HG02571 (cell line): Measurements from ENCODE around the gene GTF2H1.
"Not testable (repeated sequence)": the region's sequence is repeated elsewhere in the genome, so short reads cannot be mapped to it uniquely, and the experiment has no call there.

ENCODE experiments used
- ATAC-seq: cut with Tn5 transposase; IDR thresholded peaks from one replicate; pipeline ENCODE4 v1.9.1; 2021; ENCODE audit warnings: mild to moderate bottlenecking, moderate library complexity; ENCODE audit not compliant: unreplicated experiment

GTF2H1 gene

DNA sequence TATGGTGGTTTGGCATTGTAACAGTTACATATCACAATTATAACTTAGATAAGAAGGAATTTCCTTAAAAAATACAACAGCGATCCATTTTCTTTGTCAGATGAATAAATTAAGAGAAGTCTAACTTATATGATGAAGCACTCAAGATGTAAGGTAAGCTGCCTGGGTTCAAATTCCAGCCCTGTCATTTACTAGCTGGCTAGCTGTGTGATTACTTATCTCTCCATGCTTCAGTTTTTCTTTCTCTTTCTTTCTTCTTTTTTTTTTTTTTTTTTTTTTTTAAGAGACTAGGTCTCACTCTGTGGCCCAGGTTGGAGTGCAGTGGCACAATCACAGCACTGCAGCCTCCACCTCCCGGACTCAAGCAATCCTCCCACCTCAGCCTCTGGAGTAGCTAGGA lies 49.8 kb downstream of the GTF2H1 start:
- ATAC-seq = no peak

DNA sequence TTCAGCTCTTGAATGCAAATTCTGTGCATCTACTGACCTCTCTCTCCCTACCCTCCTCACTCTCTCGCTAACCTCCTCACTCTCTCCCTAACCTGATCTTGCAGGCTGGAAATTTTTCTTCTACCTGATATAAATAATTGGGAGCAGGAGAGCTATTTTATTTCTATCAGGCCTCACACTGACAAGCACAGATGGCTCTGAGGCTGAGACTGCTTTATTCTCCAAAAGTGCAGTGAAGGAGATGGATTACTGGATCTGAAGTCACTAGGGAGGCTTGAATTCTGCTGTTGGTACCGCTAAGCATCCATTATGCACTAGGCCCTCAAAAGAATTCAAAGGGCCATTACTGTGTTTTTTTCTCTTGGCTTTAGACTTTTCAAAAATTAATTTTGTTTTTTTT lies 52.6 kb downstream of the GTF2H1 start:
- no peak for ATAC-seq

DNA sequence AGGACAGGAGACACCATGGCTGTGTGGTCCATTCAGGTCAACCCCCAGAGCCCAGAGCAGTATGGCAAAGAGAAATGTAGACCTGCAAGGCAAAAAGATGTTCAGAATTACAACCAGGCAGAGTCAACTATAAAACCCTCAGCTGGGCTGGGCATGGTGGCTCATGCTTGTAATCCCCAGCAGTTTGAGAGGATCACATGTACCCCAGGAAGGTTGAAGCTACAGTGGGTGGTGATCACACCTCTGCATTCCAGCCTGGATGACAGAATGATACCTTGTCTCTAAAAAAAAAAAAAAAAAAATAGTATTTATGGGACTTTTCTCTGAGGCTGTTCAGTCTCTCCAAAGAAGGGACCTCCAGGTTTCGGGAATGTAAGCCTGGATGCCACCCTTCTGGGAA lies 53.6 kb downstream of the GTF2H1 start:
- ATAC-seq = no peak

DNA sequence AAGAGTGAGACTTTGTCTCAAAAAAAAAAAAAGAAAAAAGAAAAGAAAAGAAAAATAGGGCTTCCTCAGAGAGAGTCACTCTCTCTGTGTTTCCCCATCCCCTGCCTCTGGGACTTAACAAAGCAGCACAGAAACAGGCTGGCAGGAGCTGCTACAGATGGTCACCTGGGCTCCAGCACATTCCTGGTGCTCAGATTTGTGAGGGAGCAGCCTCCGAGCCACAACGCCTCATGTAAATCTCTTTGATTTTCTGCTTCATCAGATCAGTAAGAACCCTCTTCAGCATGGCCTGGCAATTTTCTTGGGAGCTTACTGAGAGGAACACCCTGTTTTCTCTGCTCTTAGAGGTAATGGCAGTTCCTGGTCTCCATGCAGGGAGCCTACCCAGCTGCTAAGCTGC lies 56.8 kb downstream of the GTF2H1 start:
- ATAC-seq = no peak

DNA sequence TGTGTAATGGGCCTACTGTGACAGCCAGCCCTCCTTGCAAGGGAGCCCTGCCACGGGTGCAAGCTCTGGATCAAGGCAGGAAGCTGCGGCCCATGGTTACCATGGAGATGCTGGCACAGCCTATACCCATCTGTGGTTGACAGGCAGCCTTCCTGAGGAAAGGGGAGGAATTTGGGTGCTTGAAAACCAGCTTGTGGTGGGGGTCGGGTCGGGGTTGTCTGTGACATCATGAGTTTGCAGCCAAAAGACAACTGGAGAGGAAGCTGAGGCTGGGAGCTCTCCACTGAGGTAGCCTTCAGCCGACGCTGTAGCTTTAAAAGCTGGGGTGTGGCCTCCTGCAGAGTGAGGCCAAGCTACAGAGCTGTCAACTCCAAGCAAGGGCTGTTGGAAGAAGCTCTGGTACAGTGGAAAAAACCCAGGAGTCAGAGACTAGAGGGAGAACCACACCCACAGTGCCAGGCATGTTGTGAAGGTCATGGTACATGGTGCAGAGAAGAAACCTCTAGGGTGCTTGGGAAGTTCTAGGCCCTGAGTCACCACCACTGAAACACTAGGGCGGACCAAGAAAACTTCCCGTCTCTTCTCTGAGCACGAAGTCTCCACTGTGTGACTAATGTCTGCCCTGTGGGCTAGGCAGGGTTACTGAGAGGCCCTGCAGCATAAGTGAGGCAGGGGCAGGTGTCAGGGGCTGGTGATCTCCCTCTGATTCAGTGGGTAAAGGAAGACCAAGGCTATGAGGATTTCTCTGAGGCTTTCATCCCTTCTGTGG lies 61.2 kb downstream of the GTF2H1 start:
- peak; percentile 79 for ATAC-seq

DNA sequence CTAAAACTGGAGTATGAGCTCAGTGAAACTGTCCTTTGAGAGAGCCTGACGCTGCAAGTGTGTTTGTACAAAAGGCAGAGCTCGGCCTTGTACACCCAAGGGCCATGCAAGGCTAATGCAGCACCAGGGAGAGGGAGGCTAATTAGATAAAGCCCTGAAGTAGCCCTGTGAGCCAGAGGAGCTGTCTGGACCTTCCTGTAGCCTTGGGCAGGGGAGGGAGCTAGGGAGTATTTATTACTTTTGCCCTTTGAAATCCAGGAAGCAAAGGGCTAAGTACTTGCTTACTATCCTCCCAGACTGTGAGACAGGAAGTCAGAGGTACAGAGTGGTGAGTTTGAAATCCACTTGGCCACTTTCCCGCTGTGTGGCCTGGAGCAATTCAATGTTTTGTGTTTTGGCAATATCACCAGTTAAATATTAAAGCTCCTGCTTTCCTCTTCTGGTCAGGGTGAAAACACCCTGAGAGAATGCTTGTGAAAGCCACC lies 61.8 kb downstream of the GTF2H1 start:
- ATAC-seq = peak; percentile 36

DNA sequence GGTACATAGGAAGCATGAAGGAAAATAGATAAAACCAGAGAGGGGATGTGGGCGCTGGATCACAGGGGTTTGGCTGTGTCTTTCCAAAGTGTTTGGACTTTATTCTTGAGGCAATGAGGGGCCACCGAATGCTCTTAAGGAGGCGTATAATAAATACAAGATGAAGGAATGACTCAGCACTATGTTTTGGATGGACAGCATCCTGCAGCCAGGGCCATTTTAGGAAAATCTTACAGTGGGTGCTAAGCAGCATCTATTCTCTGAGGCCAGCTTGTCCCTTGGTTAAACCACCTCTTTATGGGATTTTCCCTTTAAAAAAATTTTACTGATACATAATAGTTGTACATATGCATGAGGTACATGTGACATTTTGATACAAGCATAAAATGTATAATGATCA lies 67.7 kb downstream of the GTF2H1 start:
- no peak for ATAC-seq

DNA sequence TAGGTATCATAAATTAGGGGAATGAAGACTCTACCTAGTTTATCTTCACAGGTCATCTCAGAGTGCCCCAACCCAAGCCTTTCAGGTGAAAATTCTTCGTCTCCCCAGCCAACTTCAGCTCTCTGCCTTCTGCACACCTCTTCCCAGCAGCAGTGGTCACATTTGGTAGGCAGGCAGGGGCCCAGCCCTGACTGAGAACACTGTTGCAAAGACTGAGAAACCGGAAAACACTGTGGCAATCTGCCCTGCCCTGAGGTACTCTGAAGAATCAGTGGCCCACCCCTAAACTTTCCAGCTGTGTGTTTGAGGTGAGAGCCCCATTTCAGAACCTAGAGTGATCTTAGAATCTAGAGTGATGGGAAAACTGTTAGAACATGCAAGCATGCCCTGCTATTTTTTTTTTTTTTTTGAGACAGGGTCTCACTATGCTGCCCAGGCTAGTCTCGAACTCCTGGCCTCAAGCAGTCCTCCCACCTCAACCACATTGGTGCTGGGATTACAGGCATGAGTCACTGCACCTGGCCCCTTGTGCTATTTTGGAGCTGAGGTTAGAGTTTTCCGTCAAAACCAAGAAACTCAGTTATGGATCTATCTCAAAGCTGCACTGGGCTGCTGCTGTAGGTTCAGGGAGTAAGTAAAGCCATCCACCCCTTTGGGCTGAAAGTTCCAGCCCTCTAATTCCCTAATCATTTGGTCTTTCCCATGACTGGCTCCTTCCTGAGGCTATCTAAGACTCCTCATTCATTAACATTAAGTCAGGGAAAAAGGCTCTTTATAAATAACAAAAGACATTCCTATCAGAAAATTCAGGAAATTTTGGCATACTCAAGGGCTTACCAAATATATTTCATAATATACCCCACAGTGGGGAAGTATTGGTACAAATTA lies 70.3 kb downstream of the GTF2H1 start:
- ATAC-seq = no peak

DNA sequence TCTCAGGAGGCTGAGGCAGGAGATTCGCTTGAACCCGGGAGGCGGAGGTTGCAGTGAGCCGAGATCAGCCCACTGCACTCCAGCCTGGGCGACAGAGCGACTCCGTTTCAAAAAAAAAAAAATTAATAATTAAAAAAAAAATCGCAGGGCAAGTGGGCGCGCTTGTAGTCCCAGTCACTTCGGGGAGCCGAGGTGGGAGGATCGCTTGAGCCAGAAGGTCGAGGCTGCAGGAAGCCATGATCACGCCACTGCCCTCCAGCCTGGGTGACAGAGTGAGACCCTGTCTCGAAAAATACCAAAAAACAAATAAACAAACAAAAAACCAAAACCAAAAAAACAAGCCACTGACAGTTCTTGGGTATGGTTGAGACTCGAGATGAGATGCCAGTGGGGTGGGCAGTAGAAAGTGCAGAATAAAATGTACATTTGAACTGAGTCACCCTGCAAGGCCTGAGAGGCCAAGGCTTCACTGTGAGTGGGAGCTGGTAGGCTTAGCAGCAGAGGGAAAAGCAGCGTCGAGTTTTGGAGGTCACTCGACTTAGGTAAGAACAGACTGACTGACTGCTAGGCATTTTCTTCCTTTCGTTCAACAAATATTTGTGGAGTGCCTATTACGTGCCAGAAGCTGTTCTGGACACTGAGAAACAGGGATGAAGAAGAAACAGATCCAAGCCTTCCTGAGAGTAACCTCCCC lies 71.4 kb downstream of the GTF2H1 start:
- no peak for ATAC-seq

DNA sequence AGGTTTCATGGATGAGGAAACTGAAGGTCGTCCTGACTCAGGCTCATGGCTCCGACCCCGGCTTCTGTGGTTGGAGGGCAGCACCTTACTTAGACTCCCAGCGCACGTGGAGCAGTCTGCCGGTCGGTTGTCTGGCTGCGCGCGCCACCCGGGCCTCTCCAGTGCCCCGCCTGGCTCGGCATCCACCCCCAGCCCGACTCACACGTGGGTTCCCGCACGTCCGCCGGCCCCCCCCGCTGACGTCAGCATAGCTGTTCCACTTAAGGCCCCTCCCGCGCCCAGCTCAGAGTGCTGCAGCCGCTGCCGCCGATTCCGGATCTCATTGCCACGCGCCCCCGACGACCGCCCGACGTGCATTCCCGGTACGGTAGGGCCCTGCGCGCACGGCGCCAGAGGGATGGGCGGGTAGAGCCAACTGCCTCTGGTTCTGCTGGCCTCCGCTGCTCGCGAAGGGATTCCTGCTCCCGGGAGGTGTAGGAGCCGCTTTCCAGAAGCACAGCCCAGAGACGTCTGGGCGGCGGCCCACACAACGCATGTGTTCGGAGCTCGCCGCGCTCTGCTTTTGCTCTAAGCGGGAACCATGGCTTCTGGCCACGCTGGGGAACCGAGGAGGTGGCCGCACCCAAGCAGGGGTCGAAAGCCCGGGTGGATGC lies 72.0 kb downstream of the GTF2H1 start, which contains the start of gene LDHA:
Gene LDHA (plus strand): TSS at position 289 of the 653 bp plus-strand sequence. CDS start 2,280 bp downstream, outside the sequence.
- peak; percentile 69 for ATAC-seq

DNA sequence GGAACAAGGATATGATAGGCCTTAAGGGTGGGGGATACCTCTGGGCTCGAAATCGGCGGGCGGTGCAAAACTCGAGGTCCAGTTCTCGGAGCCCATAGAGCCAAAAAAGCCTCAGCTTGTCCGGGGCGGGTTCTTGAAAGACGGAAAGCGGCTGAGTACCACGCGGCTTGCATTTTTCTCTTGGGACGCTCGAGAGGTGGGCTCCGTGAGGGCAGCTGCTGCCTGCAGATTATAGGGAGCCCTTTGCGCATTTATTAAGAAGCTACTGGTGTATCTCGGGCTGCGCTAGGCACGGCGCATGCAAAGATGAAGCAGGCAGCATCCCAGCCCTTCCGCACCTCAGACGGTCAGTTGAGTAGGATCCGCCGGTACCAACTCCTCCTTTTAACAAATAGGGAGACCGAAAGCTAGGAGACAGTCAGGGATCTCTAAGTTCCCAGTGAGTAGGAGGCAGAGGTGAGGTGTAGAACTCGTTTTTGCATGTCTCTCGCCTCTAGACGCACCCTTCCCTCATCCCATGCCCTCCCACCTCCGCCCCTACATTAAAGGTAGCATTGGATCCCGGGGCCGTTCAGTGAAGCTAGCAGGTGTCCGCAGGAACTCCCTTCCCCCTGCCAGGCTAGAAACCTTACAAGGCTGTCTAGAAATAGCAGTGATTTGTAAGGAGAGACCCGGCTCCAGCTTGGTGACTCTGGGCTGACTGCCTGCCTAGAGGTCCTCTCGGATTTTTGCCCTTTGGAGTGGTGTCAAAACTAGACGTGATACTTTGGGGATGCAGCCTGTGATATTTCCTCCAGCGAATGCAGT lies 72.8 kb downstream of the GTF2H1 start:
- no peak for ATAC-seq

DNA sequence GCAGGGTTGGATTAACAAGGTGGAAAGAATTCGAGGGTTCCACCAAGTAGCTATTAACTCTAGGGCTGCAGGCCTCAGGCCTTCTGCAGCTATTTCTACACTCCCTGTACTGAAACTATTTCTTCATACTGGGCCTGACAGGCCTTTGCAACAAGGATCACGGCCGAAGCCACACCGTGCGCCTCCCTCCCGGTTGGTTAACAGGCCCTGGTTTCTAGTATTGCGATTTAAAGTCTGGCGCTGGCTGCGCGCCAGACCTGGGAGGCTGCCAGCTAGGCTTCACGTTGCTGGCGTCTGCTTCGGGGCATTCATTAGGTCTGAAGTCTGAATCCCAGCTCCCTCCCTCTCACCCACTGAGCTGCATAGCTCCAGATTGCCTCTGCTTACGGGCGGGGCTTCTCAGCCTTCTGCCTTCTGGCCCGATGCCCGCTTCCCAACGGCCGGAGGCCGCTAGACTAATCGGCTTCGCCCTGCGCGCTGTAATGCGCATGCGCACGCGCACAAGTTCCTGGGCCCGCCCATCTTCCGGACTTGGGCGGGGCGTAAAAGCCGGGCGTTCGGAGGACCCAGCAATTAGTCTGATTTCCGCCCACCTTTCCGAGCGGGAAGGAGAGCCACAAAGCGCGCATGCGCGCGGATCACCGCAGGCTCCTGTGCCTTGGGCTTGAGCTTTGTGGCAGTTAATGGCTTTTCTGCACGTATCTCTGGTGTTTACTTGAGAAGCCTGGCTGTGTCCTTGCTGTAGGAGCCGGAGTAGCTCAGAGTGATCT lies 73.6 kb downstream of the GTF2H1 start:
- peak; percentile 53 for ATAC-seq

DNA sequence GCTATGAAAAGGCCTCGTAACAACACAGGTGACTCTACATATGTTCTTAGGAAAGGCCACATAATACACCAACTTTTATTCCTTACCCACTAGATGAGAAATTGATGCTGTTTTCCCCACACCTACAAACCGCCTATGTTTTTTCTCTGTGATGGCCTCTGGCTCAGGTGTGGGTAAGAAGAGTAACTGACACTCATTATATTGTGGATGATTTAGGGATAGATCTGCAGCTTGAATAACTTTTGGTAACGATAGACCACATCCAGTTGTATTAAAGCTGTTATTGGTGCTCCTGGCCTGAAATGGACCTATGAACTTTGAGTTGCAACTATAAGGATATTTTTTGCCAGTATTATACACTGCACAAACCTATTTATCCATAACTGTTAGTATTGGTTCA lies 75.6 kb downstream of the GTF2H1 start:
- ATAC-seq = no peak

DNA sequence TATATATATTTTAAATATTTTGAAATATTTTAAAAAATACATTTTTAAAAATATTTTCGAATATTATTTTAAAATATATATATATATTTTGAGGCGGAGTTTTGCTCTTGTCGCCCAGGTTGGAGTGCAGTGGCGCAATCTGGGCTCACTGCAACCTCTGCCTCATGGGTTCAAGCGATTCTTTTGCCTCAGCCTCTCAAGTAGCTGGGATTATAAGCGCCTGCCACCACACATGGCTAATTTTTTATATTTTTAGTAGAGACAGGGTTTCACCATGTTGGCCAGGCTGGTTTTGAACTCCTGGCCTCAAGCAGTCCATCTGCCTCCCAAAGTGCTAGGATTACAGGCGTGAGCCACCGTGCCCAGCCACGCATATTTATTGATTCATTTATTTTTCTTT lies 78.7 kb downstream of the GTF2H1 start:
- not testable (repeated sequence) for ATAC-seq

DNA sequence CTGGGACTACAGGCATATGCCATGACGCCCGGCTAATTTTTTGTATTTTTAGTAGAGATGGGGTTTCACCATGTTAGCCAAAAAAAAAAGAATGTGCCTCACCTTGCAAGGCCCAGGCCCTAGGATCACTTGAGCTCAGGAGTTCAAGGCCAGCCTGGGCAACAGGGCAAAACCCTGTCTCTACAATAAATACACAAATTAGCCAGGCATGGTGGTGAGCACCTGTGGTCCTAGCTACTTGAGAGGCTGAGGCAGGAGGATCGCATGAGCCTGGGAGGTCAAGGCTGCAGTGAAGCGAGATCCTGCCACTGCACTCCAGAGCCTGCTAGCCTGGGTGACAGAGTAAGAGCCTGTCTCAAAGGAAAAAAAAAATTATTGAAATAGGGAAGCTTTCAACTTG lies 81.7 kb downstream of the GTF2H1 start:
- ATAC-seq = no peak

DNA sequence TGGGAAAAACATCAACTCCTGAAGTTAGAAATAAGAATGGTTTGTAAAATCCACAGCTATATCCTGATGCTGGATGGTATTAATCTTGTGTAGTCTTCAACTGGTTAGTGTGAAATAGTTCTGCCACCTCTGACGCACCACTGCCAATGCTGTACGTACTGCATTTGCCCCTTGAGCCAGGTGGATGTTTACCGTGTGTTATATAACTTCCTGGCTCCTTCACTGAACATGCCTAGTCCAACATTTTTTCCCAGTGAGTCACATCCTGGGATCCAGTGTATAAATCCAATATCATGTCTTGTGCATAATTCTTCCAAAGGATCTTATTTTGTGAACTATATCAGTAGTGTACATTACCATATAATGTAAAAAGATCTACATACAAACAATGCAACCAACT lies 85.0 kb downstream of the GTF2H1 start:
- ATAC-seq = not testable (repeated sequence)

DNA sequence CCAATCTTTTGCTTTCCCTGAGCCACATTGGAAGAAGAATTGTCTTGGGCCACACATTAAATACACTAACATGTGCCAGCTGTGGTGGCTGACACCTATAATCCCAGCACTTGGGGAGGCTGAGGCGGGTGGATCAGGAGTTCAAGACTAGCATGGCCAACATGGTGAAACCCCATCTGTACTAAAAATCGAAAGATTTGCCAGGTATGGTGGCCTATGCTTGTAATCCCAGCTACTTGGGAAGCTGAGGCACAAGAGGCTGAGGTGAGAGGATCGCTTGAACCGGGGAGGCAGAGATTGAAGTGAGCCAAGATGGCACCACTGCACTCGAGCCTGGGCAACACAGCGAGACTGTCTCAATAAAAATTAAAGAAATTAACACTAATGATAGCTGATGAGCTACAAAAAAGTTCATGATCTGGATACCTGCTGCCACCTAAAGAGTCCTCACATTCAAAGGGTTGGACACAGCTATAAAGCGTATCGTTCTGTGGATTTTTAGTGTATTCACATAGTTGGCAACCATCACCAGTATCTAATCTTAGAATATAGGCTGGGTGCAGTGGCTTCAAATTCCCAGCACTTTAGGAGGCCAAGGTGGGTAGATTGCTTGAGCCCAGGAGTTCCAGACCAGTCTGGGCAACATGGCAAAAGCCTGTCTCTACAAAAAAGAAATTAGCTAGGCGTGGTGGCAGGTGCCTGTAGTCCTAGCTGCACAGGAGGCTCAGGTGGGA lies 86.4 kb downstream of the GTF2H1 start:
- ATAC-seq = no peak

DNA sequence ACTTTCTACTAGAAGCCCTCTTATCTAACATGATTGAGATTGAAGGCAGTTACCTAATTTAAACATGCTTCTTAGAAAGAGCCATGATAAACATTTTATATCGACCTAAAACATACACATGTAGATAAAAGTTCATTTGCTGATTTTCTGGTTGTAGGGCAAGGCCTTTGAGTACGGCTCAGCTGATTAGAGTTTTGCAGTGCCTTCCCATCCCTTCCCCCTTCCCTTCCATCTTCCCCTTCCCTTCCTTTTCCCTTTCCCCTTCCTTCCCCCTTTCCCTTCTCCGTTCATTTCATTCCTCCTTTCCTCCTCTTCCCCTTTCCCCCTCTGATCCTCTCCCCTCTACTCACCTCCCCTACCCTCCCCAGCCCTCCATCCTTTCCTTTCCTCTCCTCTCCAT lies 94.1 kb downstream of the GTF2H1 start:
- no peak for ATAC-seq
